Measurements from ENCODE around the gene BBS9.

Gene BBS9

GRCh38 chr7:33619264-33619663 lies 489.9 kb downstream of the BBS9 start:
- Histone ChIP-seq H3K4me3 (ENCODE audit: low read length in 2 of 2) (no peak overlapping the region), H3K27ac (ENCODE audit: low read depth in 2 of 2, low read length in 2 of 2) (no peak overlapping the region), H3K9me3 (ENCODE audit: control insufficient read depth in 2 of 2, low read length in 2 of 2) (peaks cover 0 to 4% of the 10 kb centered on the region in 2 donors), H3K36me3 (ENCODE audit: control insufficient read depth in 2 of 2, insufficient read depth in 2 of 2, low read length in 2 of 2) (no peaks in the 10 kb centered on the region), H3K4me1 (ENCODE audit: control insufficient read depth in 2 of 2, insufficient read depth in 2 of 2, low read length in 2 of 2) (no peaks in the 10 kb centered on the region), H3K9ac (ENCODE audit: low read depth in 1 of 2, low read length in 2 of 2) (no peak overlapping the region), H3K27me3 (ENCODE audit: control insufficient read depth in 2 of 2, insufficient read depth in 2 of 2, low read length in 2 of 2) (no peaks in the 10 kb centered on the region)

GRCh38 chr7:33623267-33623666 lies 493.9 kb downstream of the BBS9 start:
- H3K4me1 ChIP-seq (ENCODE audit: control insufficient read depth in 2 of 2, insufficient read depth in 2 of 2, low read length in 2 of 2): no peaks in the 10 kb centered on the region
- H3K9ac ChIP-seq (ENCODE audit: low read depth in 1 of 2, low read length in 2 of 2): no peak overlapping the region
- H3K4me3 ChIP-seq (ENCODE audit: low read length in 2 of 2): no peak overlapping the region
- no peaks in the 10 kb centered on the region for H3K36me3 ChIP-seq (ENCODE audit: control insufficient read depth in 2 of 2, insufficient read depth in 2 of 2, low read length in 2 of 2)
- H3K9me3 ChIP-seq (ENCODE audit: control insufficient read depth in 2 of 2, low read length in 2 of 2): peaks cover 0 to 4% of the 10 kb centered on the region in 2 donors
- H3K27ac ChIP-seq (ENCODE audit: low read depth in 2 of 2, low read length in 2 of 2): no peak overlapping the region
- H3K27me3 ChIP-seq (ENCODE audit: control insufficient read depth in 2 of 2, insufficient read depth in 2 of 2, low read length in 2 of 2): no peaks in the 10 kb centered on the region

- no peaks in the 10 kb centered on the region for H3K36me3 ChIP-seq (ENCODE audit: control insufficient read depth in 2 of 2, insufficient read depth in 2 of 2, low read length in 2 of 2)
- no peak overlapping the region for H3K9ac ChIP-seq (ENCODE audit: low read depth in 1 of 2, low read length in 2 of 2)
- H3K4me3 ChIP-seq (ENCODE audit: low read length in 2 of 2): no peak overlapping the region
- no peaks in the 10 kb centered on the region for H3K27me3 ChIP-seq (ENCODE audit: control insufficient read depth in 2 of 2, insufficient read depth in 2 of 2, low read length in 2 of 2)
- peaks cover 0 to 4% of the 10 kb centered on the region in 2 donors for H3K9me3 ChIP-seq (ENCODE audit: control insufficient read depth in 2 of 2, low read length in 2 of 2)
- no peak overlapping the region for H3K27ac ChIP-seq (ENCODE audit: low read depth in 2 of 2, low read length in 2 of 2)
- no peaks in the 10 kb centered on the region for H3K4me1 ChIP-seq (ENCODE audit: control insufficient read depth in 2 of 2, insufficient read depth in 2 of 2, low read length in 2 of 2)
Measured at GRCh38 chr7:33624215-33624614, 494.9 kb downstream of the BBS9 start.

- Histone ChIP-seq H3K27ac (ENCODE audit: low read depth in 2 of 2, low read length in 2 of 2) (no peak overlapping the region), H3K9ac (ENCODE audit: low read depth in 1 of 2, low read length in 2 of 2) (no peak overlapping the region), H3K4me3 (ENCODE audit: low read length in 2 of 2) (no peak overlapping the region), H3K36me3 (ENCODE audit: control insufficient read depth in 2 of 2, insufficient read depth in 2 of 2, low read length in 2 of 2) (no peaks in the 10 kb centered on the region), H3K9me3 (ENCODE audit: control insufficient read depth in 2 of 2, low read length in 2 of 2) (no peaks in the 10 kb centered on the region), H3K27me3 (ENCODE audit: control insufficient read depth in 2 of 2, insufficient read depth in 2 of 2, low read length in 2 of 2) (no peaks in the 10 kb centered on the region), H3K4me1 (ENCODE audit: control insufficient read depth in 2 of 2, insufficient read depth in 2 of 2, low read length in 2 of 2) (no peaks in the 10 kb centered on the region)
Measured at GRCh38 chr7:33626869-33627268, 497.5 kb downstream of the BBS9 start.

GRCh38 chr7:33627741-33628140 lies 498.4 kb downstream of the BBS9 start:
- H3K9me3 ChIP-seq (ENCODE audit: control insufficient read depth in 2 of 2, low read length in 2 of 2): no peaks in the 10 kb centered on the region
- H3K27me3 ChIP-seq (ENCODE audit: control insufficient read depth in 2 of 2, insufficient read depth in 2 of 2, low read length in 2 of 2): no peaks in the 10 kb centered on the region
- H3K9ac ChIP-seq (ENCODE audit: low read depth in 1 of 2, low read length in 2 of 2): no peak overlapping the region
- H3K36me3 ChIP-seq (ENCODE audit: control insufficient read depth in 2 of 2, insufficient read depth in 2 of 2, low read length in 2 of 2): no peaks in the 10 kb centered on the region
- H3K27ac ChIP-seq (ENCODE audit: low read depth in 2 of 2, low read length in 2 of 2): no peak overlapping the region
- no peaks in the 10 kb centered on the region for H3K4me1 ChIP-seq (ENCODE audit: control insufficient read depth in 2 of 2, insufficient read depth in 2 of 2, low read length in 2 of 2)
- no peak overlapping the region for H3K4me3 ChIP-seq (ENCODE audit: low read length in 2 of 2)

GRCh38 chr7:33628894-33629293 lies 499.5 kb downstream of the BBS9 start:
- no peaks in the 10 kb centered on the region for H3K27me3 ChIP-seq (ENCODE audit: control insufficient read depth in 2 of 2, insufficient read depth in 2 of 2, low read length in 2 of 2)
- no peaks in the 10 kb centered on the region for H3K9me3 ChIP-seq (ENCODE audit: control insufficient read depth in 2 of 2, low read length in 2 of 2)
- H3K4me1 ChIP-seq (ENCODE audit: control insufficient read depth in 2 of 2, insufficient read depth in 2 of 2, low read length in 2 of 2): no peaks in the 10 kb centered on the region
- no peaks in the 10 kb centered on the region for H3K36me3 ChIP-seq (ENCODE audit: control insufficient read depth in 2 of 2, insufficient read depth in 2 of 2, low read length in 2 of 2)
- H3K4me3 ChIP-seq (ENCODE audit: low read length in 2 of 2): no peak overlapping the region
- no peak overlapping the region for H3K27ac ChIP-seq (ENCODE audit: low read depth in 2 of 2, low read length in 2 of 2)
- no peak overlapping the region for H3K9ac ChIP-seq (ENCODE audit: low read depth in 1 of 2, low read length in 2 of 2)

- Histone ChIP-seq H3K9me3 (ENCODE audit: control insufficient read depth in 2 of 2, low read length in 2 of 2) (no peaks in the 10 kb centered on the region), H3K4me3 (ENCODE audit: low read length in 2 of 2) (no peak overlapping the region), H3K27me3 (ENCODE audit: control insufficient read depth in 2 of 2, insufficient read depth in 2 of 2, low read length in 2 of 2) (no peaks in the 10 kb centered on the region), H3K9ac (ENCODE audit: low read depth in 1 of 2, low read length in 2 of 2) (no peak overlapping the region), H3K4me1 (ENCODE audit: control insufficient read depth in 2 of 2, insufficient read depth in 2 of 2, low read length in 2 of 2) (no peaks in the 10 kb centered on the region), H3K27ac (ENCODE audit: low read depth in 2 of 2, low read length in 2 of 2) (no peak overlapping the region), H3K36me3 (ENCODE audit: control insufficient read depth in 2 of 2, insufficient read depth in 2 of 2, low read length in 2 of 2) (no peaks in the 10 kb centered on the region)
Measured at GRCh38 chr7:33630359-33630758, 501.0 kb downstream of the BBS9 start.

GRCh38 chr7:33632322-33632721 lies 503.0 kb downstream of the BBS9 start:
- Histone ChIP-seq H3K27me3 (ENCODE audit: control insufficient read depth in 2 of 2, insufficient read depth in 2 of 2, low read length in 2 of 2) (no peaks in the 10 kb centered on the region), H3K9me3 (ENCODE audit: control insufficient read depth in 2 of 2, low read length in 2 of 2) (no peaks in the 10 kb centered on the region), H3K36me3 (ENCODE audit: control insufficient read depth in 2 of 2, insufficient read depth in 2 of 2, low read length in 2 of 2) (no peaks in the 10 kb centered on the region), H3K27ac (ENCODE audit: low read depth in 2 of 2, low read length in 2 of 2) (no peak overlapping the region), H3K4me3 (ENCODE audit: low read length in 2 of 2) (no peak overlapping the region), H3K9ac (ENCODE audit: low read depth in 1 of 2, low read length in 2 of 2) (no peak overlapping the region), H3K4me1 (ENCODE audit: control insufficient read depth in 2 of 2, insufficient read depth in 2 of 2, low read length in 2 of 2) (no peaks in the 10 kb centered on the region)

GRCh38 chr7:33632840-33633525 lies 503.6 kb downstream of the BBS9 start:
- H3K27ac ChIP-seq (ENCODE audit: low read depth in 2 of 2, low read length in 2 of 2): no peak overlapping the region
- H3K9ac ChIP-seq (ENCODE audit: low read depth in 1 of 2, low read length in 2 of 2): no peak overlapping the region
- no peaks in the 10 kb centered on the region for H3K27me3 ChIP-seq (ENCODE audit: control insufficient read depth in 2 of 2, insufficient read depth in 2 of 2, low read length in 2 of 2)
- no peak overlapping the region for H3K4me3 ChIP-seq (ENCODE audit: low read length in 2 of 2)
- H3K4me1 ChIP-seq (ENCODE audit: control insufficient read depth in 2 of 2, insufficient read depth in 2 of 2, low read length in 2 of 2): no peaks in the 10 kb centered on the region
- H3K9me3 ChIP-seq (ENCODE audit: control insufficient read depth in 2 of 2, low read length in 2 of 2): no peaks in the 10 kb centered on the region
- H3K36me3 ChIP-seq (ENCODE audit: control insufficient read depth in 2 of 2, insufficient read depth in 2 of 2, low read length in 2 of 2): no peaks in the 10 kb centered on the region

GRCh38 chr7:33634606-33635005 lies 505.2 kb downstream of the BBS9 start:
- Histone ChIP-seq H3K9ac (ENCODE audit: low read depth in 1 of 2, low read length in 2 of 2) (no peak overlapping the region), H3K27me3 (ENCODE audit: control insufficient read depth in 2 of 2, insufficient read depth in 2 of 2, low read length in 2 of 2) (no peaks in the 10 kb centered on the region), H3K4me1 (ENCODE audit: control insufficient read depth in 2 of 2, insufficient read depth in 2 of 2, low read length in 2 of 2) (no peaks in the 10 kb centered on the region), H3K36me3 (ENCODE audit: control insufficient read depth in 2 of 2, insufficient read depth in 2 of 2, low read length in 2 of 2) (no peaks in the 10 kb centered on the region), H3K4me3 (ENCODE audit: low read length in 2 of 2) (no peak overlapping the region), H3K27ac (ENCODE audit: low read depth in 2 of 2, low read length in 2 of 2) (no peak overlapping the region), H3K9me3 (ENCODE audit: control insufficient read depth in 2 of 2, low read length in 2 of 2) (no peaks in the 10 kb centered on the region)

- Histone ChIP-seq H3K27ac (ENCODE audit: low read depth in 2 of 2, low read length in 2 of 2) (no peak overlapping the region), H3K9ac (ENCODE audit: low read depth in 1 of 2, low read length in 2 of 2) (no peak overlapping the region), H3K4me3 (ENCODE audit: low read length in 2 of 2) (no peak overlapping the region), H3K27me3 (ENCODE audit: control insufficient read depth in 2 of 2, insufficient read depth in 2 of 2, low read length in 2 of 2) (no peaks in the 10 kb centered on the region), H3K9me3 (ENCODE audit: control insufficient read depth in 2 of 2, low read length in 2 of 2) (no peaks in the 10 kb centered on the region), H3K4me1 (ENCODE audit: control insufficient read depth in 2 of 2, insufficient read depth in 2 of 2, low read length in 2 of 2) (no peaks in the 10 kb centered on the region), H3K36me3 (ENCODE audit: control insufficient read depth in 2 of 2, insufficient read depth in 2 of 2, low read length in 2 of 2) (no peaks in the 10 kb centered on the region)
Measured at GRCh38 chr7:33636359-33636758, 507.0 kb downstream of the BBS9 start.

Measured in mucosa of rectum (tissue), 2 donors.